ENCODE results near the gene ABHD15. TPM values are rescaled to one million over a fixed set of nuclear protein-coding genes. Genes with fewer than 3 reads are reported as not detected.

ABHD15 gene
- total RNA-seq, 1 experiment from 2014 or later, result 8.2 TPM

DNA sequence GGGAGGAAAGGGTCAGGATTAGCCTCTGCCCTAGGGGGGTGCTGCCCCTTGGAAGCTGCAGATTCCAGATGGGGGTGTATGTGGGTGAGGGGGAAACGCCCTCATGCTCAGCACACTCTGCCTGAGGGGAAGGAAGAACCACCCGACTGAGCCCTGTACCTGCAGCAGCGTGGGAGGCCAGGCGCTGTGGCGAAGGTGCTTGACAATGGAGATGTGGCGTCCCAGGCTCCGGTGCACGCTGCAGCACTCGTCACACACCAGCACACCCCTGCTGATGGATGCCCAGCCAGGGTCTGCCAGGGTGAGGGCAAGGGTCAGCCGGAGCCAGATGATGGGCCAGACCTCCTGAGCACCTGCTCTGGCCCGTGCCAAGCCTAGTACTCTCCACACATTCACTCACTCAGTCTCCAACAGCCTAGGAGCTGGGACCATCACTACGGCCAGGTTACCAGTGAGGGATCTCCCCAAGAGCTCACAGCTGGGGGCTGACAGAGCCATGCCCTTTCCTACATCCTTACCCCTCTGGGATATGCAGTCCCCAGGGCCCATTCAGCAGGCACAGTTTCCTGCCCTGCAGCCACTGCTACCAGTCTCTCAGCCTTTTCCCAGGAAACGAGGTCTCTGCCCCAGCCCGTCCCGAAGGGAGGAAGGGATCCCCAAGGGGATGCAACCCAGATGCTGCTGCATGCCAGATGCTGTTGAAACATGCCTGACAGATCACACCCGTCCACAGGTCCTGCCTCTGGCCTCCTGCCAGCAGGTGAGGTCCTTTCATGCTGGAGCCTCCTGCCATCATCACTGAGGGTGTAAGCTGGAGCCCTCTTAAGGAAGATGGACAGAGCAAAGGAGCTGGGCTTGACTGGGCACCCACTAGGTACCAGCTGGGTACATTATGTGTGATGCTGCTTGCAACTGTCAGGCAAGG is 16.7 kb upstream of the ABHD15 start:
- Histone ChIP-seq H2AFZ (ENCODE audit: low read depth, low read length, poor library complexity, severe bottlenecking) (no peak overlapping the region), H3K27me3 (ENCODE audit: insufficient read depth, low read length) (no peaks in the 10 kb centered on the region), H3K4me1 (ENCODE audit: control insufficient read depth in 1 of 2, insufficient read depth in 2 of 2, low read length in 2 of 2) (peaks cover 13 to 53% of the 10 kb centered on the region in 2 experiments; a peak in 3 of 4 replicates), H3K9ac (ENCODE audit: low read length) (no peak overlapping the region), H3K27ac (ENCODE audit: low read depth, low read length) (no peak overlapping the region), H3K9me2 (ENCODE audit: insufficient read depth) (no peaks in the 10 kb centered on the region), H3K4me3 (replicated peaks in 1 of 2; ENCODE audit: low read depth in 1 of 2, low read length in 2 of 2) (no peak overlapping the region), H3K4me2 (ENCODE audit: low read length) (no peak overlapping the region), H3K9me3 (ENCODE audit: control insufficient read depth in 1 of 2, insufficient read depth in 1 of 2, low read depth in 1 of 2, low read length in 2 of 2) (no peaks in the 10 kb centered on the region), H3K36me3 (ENCODE audit: control insufficient read depth in 1 of 2, insufficient read depth in 2 of 2, low read length in 2 of 2) (peaks cover 3 to 7% of the 10 kb centered on the region in 2 experiments; a peak in 2 of 4 replicates), H3K79me2 (ENCODE audit: insufficient read depth, low read length) (peaks cover 58% of the 10 kb centered on the region), H4K20me1 (ENCODE audit: insufficient read depth) (no peaks in the 10 kb centered on the region)
- TF ChIP-seq EZH2phosphoT487 (IDR thresholded peaks at IDR 0.05; ENCODE audit: borderline replicate concordance) (no peak), SP1 (IDR thresholded peaks at IDR 0.05; ENCODE audit: low read depth) (no peak), POLR2A (IDR thresholded peaks at IDR 0.05; ENCODE audit: borderline replicate concordance, extremely low read depth, insufficient read depth, insufficient read length) (no peak)
- TF ChIP-seq, protein P1, sequence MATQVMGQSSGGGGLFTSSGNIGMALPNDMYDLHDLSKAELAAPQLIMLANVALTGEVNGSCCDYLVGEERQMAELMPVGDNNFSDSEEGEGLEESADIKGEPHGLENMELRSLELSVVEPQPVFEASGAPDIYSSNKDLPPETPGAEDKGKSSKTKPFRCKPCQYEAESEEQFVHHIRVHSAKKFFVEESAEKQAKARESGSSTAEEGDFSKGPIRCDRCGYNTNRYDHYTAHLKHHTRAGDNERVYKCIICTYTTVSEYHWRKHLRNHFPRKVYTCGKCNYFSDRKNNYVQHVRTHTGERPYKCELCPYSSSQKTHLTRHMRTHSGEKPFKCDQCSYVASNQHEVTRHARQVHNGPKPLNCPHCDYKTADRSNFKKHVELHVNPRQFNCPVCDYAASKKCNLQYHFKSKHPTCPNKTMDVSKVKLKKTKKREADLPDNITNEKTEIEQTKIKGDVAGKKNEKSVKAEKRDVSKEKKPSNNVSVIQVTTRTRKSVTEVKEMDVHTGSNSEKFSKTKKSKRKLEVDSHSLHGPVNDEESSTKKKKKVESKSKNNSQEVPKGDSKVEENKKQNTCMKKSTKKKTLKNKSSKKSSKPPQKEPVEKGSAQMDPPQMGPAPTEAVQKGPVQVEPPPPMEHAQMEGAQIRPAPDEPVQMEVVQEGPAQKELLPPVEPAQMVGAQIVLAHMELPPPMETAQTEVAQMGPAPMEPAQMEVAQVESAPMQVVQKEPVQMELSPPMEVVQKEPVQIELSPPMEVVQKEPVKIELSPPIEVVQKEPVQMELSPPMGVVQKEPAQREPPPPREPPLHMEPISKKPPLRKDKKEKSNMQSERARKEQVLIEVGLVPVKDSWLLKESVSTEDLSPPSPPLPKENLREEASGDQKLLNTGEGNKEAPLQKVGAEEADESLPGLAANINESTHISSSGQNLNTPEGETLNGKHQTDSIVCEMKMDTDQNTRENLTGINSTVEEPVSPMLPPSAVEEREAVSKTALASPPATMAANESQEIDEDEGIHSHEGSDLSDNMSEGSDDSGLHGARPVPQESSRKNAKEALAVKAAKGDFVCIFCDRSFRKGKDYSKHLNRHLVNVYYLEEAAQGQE (IDR thresholded peaks at IDR 0.05; ENCODE audit: low read depth), result no peak
- TF ChIP-seq, protein P2, sequence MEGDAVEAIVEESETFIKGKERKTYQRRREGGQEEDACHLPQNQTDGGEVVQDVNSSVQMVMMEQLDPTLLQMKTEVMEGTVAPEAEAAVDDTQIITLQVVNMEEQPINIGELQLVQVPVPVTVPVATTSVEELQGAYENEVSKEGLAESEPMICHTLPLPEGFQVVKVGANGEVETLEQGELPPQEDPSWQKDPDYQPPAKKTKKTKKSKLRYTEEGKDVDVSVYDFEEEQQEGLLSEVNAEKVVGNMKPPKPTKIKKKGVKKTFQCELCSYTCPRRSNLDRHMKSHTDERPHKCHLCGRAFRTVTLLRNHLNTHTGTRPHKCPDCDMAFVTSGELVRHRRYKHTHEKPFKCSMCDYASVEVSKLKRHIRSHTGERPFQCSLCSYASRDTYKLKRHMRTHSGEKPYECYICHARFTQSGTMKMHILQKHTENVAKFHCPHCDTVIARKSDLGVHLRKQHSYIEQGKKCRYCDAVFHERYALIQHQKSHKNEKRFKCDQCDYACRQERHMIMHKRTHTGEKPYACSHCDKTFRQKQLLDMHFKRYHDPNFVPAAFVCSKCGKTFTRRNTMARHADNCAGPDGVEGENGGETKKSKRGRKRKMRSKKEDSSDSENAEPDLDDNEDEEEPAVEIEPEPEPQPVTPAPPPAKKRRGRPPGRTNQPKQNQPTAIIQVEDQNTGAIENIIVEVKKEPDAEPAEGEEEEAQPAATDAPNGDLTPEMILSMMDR (IDR thresholded peaks at IDR 0.05 in 2 of 3, conservative IDR thresholded peaks at IDR 0.05 in 1 of 3; ENCODE audit: borderline replicate concordance in 1 of 3, insufficient read depth in 1 of 3, low read depth in 2 of 3, low read length in 2 of 3), result no peak
- TF ChIP-seq, protein P3, sequence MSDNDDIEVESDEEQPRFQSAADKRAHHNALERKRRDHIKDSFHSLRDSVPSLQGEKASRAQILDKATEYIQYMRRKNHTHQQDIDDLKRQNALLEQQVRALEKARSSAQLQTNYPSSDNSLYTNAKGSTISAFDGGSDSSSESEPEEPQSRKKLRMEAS (IDR thresholded peaks at IDR 0.05), result no peak
- BruUV-seq (replicated peaks), result no TSS peak
- RAD21 ChIA-PET (ENCODE audit: low non-redundant PET in 1 of 2, low total read pairs in 2 of 2, uncharacterized antibody in 2 of 2, unreplicated experiment in 2 of 2), result no interaction called here
- ATAC-seq (no peak), DNase-seq (ENCODE audit: low read depth, low spot score) (no peak)
- CTCF ChIA-PET, result interaction anchor here (0.6 to 1.0 kb wide), 2 partner anchors 8 to 16 kb away, joined by 3 to 4 read pairs; no protein-coding TSS in a partner anchor
- POLR2A ChIA-PET, result no interaction called here
- intact Hi-C loops (cut with micrococcal nuclease), result no loop called here

Data from HCT116 (cell line).